HL-60/S4 treated with retinoic acid at 250 ng/mL for 4 days and 3 days (cell line): ENCODE data around the gene FAM171A1.
"Not testable (repeated sequence)": the region's sequence is repeated elsewhere in the genome, so short reads cannot be mapped to it uniquely, and the experiment has no call there.

Experiments used
- in situ Hi-C: fragments of 300-500 bp; cut with MboI; formaldehyde crosslinking; loops from 2 replicates; pipeline ENCODE4 v1.7.0; 2022; ENCODE audit warnings: low sequenced_read_pairs

FAM171A1 gene

DNA sequence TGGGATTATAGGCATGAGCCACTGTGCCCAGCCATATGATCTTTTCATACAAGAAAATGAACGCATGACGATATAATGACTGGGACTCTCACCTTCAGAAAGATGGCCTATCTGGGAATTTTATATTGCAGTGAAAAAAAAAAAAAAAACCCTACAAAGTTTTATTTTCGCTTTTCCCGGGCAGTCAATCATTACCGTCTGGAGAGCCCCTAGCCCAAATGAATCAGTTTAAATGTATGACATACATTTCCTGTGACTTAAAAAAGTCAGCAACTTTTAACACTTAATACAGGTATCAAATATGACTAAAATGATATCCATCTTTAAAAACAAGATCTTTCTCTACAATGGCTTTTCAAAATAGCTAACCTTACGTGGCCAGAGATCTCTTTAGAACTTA is 154.4 kb downstream of the FAM171A1 start:
- in situ Hi-C loops: no loop called here

DNA sequence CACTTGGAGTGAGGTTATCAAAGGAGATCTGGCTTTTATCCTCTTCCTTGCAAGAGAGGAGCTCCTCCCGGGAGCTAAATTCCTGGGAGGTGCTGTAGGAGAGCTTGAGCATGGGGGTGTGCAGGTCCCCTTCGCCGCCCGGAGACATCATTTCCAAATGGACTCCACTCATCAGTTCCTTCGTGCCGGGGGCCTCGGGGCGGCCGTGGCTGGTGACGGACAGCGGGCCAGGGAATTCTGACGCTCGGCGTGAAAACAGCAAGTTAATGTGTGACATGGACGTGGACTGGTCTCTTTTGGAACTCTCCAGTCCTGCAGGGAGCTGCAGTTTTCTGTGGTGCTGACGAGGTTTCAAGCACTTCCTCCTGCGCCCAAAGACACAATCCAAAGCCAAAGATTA is 156.9 kb downstream of the FAM171A1 start:
- in situ Hi-C loops: no loop called here

DNA sequence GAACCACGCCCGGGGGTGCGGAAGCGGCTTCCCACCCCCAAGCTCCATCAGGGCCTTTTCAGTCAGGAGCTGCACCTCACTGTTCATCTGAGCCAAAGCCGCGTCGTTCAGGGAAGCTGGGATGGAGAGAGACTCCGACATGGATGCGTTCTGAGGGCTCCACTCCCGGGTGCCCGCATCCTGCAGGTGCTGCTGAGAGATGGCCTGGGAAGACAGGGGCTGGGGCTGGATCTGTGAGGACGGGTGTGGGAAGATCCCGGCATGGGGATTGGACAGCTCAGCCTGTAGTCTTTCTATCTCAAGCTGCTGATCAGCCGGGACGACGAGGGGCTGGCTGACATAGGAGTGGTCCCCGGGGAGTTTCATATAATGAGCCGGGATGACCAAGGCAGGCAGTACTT is 157.6 kb downstream of the FAM171A1 start:
- in situ Hi-C loops: no loop called here

DNA sequence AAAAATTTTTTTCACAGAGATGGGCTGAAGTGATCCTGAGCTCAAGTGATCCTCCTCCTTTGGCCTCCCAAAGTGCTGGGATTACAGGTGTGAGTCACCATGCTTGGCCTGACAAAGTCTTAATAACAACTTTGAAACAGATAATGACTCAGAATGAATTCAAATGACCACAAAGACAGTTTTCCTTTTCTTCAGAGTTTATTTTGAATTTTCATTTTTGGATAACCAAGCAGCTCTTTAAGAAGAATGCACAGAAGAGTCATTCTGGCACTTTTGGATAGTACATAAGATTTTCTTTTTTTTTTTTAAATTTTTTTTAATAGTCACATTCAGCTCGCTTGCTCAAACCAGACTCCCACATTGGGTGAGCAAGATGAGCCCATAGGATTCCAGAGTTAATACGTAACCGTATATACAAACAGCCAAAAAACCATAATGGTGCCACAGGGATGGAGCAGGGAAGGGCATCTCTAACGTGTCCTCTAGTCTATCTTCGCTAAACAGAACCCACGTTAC is 159.6 kb downstream of the FAM171A1 start:
- in situ Hi-C loops: no loop called here

DNA sequence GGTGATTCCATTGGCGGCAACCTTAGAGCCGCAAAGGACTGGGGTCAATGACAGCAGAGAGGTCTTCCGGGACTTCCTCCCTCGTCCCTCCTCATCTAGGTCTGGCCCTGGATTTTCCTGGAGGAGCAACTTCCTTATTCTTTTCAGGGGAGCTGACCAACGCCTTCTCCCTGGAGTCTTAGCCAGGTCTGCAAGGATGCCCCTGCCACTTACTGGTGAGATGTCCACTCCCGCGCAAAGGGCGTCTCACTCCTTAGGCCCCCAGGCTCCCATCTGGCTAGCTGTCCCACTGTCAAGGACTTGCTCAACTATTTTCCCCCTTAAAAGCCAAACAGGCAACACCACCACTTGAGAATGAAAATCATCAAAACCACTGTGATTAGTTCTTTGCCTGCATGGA is 160.6 kb downstream of the FAM171A1 start:
- in situ Hi-C loops: no loop called here

DNA sequence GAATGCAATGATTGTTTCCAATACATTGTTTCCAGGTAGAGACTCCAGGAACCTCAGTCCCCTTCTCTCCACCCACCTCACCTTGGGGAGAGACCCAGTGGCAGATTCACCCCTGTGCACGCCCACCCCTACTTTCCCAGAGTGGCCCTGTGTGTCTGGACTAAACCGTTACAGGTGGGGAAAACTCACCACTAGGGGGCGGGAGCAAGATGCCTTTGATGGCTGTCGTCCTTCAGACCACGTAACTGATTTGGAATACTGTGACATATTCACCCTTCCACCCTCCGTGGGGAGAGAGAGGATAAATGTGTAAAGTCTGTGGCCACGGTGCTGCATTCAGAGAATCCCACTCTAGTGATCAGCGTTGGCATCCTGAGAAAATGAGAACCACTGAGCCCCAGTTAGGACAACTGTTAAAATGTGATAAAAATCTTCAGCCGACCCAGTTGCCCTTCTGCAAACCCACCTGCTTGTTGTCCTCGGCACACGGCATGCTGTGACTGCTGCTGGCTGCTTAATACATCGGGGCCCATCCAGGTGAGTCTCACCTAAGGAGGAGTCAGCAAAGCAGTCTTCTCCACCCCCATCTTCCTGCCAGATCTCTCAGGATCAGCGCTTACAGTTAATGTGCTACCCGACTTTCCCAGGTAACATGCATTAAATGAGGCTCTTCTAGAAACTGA is 161.1 kb downstream of the FAM171A1 start:
- in situ Hi-C loops: no loop called here

DNA sequence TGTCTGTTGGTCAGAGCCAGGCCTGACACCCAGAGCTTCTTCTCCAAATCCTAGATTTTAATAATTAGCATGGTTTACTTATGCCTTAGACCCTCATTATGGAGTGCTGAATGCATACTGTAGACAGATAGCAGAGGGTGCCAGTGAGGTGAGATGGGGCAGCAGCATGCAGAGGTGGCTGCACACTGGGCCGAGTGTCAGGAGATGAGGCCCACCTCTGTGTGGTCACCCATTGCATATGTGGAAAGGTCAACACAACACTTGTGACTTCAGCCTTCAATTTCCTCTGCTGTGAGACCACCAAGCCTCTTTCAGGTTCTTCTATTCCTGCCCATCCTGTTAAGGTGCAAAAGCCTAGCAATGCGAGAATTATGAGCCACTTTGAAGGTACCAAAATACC is 162.9 kb downstream of the FAM171A1 start:
- in situ Hi-C loops: no loop called here

DNA sequence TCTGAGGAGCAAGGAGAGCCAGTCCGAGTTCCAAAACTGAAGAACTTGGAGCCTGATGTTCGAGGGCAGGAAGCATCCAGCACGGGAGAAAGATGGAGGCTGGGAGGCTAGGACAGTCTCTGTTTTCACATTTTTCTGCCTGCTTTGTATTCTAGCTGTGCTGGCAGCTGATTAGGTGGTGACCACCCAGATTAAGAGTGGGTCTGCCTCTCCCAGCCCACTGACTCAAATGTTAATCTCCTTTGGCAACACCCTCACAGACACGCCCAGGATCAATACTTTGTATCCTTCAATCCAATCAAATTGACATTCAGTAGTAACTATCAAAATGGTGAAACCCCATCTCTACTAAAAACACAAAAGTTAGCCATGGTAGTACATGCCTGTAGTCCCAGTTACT is 163.7 kb downstream of the FAM171A1 start:
- in situ Hi-C loops: not testable (repeated sequence)

DNA sequence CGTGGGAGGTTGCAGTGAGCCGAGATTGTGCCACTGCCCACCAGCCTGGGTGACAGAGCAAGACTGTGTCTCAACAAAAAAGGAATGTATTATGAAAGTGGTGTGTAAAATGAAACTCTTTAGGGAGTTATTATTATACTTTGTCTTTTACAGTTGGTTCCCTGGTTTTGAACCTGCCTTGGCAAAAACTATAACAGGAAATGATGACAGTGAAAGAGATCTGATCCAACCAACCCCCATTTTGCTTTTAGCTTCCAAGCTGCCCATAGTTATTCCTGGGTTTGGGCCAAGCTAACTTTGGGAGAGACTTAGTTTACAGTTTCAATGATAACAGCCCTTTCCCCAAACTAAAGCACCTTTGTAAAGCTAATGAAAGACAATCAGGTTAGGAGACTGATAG is 168.4 kb downstream of the FAM171A1 start:
- in situ Hi-C loops: no loop called here

DNA sequence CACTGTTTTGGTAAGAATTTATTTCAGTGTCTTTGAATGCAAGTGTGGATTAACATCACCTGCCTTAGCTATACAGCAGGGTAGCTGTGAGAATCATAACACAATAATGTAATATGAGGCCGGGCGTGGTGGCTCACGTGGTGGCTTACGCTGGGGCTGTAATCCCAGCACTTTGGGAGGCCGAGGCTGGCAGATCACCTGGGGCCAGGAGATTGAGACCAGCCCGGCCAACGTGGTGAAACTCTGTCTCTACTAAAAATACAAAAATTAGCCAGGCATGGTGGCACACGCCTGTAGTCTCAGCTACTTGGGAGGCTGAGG is 168.8 kb downstream of the FAM171A1 start:
- in situ Hi-C loops: not testable (repeated sequence)

DNA sequence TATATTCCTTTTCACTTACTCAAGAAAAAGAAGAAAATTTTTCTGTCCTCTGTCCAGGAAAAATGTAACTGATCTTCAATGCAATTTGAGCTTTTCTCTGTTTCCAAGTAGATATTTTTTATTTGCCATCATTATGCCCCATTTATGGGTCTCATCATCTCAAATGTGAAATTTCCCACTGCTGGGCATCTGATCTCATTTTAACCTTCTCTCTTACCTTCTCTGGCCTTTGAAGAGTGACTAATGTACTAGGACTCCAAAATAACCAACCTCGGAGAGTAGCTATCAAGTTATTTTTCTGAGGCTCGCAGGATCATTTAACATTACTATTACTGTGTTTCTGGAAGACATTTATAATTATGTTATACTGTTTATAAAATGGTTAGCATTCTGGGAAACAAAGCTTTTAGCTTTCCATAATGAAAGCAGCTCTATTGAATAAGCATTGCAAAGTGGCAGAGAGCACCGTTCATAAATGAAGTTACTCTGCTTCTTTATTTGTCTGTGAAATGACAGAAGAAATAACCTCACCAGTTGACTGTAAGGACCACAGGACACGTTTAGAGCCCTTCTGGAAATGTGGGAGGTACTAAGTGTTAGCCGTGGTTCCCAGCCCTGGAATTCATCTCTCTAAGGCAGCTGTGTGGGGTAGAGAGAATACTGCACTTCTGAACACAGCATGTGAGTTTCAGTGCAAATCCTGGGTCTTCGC is 169.3 kb downstream of the FAM171A1 start:
- in situ Hi-C loops: no loop called here

DNA sequence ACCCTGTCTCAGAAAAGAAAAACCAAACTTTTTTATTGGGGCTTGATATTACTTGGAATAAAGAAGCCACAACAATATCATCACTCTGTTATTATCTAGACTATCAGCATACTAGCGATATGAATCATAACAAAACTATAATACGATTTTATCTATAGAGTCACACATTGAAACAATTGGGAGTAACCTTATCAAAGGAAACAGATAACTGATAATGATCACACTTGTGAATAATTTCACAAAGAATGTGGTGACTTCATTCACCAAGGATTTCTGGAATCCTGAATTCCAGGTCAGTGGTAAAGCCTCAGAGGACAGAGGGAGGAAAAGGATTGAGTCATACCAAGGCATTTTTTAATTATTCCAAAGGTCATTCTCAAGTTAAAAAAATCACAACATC is 170.5 kb downstream of the FAM171A1 start:
- in situ Hi-C loops: no loop called here

DNA sequence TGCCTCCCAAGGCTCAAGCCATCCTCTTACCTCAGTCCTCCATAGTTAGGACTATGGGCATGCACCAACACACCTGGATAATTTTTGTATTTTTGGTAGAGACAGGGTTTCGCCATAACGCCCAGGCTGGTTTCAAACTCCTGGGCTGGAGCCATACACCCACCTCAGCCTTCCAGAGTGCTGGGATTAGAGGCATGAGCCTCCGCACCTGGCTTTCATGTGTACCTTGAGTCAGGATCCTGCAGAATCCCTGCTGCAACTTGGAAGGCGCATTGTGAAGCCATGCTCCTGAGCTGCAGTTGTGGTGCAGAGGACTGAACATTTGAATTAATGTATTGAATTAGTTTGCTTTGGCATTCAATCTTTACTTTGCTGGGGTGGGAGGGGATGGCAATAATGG is 173.2 kb downstream of the FAM171A1 start:
- in situ Hi-C loops: no loop called here

DNA sequence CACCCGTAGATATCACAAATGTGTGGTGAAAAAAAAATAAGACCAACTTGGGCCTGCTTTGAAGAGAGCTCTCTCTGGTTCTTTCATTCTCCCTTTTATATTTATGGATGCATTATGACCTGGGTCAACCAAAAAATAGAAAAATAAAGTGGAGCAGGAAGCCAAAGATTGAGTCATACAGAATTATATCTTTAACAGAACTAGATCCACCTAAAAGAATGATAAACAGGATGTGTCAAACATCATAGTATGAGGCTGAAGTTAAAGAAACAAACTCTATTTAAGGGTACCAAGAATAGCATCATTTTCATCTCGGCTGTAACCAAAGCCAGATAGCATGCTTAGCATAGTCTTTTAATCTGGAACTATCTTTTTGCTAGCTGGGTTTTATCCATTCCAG is 173.8 kb downstream of the FAM171A1 start:
- in situ Hi-C loops: no loop called here

DNA sequence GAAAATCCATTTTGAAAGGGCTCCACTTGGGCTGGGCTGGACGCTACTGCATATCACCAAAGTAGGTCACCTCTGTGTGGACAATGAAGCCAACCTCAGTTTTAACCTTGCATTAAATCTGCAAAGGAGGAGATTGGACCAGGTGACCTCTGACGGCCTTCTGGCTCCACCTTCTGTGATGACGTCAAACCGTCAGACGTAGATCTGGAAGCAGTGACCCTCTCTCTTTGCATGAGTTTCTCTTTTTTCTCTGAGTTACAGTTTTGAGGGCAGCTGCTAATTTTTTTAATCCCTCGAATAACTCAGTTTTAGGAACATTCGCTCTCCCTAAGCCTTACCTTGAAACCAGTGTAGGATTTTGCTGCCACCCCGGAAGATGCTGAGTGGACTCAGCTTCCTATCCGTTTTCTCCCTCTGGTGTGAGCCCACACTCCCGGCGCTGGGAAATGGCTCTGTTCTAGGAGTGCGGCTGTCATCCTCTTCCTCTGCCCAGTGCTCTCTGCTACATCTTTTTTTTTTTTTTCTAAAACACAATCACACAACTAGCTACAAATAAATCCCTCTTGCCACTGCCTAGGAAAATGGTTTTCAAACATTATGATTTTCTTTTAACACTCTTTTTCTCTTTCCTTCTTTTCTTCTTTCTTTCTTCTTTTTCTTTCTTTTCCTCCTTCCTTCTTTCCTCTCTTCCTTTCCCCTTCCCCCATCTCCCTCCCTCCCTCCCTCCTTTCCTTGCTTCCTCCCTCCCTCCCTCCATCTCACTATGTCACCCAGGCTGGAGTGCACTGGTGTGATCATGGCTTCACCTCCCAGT is 174.9 kb downstream of the FAM171A1 start:
- in situ Hi-C loops: no loop called here

DNA sequence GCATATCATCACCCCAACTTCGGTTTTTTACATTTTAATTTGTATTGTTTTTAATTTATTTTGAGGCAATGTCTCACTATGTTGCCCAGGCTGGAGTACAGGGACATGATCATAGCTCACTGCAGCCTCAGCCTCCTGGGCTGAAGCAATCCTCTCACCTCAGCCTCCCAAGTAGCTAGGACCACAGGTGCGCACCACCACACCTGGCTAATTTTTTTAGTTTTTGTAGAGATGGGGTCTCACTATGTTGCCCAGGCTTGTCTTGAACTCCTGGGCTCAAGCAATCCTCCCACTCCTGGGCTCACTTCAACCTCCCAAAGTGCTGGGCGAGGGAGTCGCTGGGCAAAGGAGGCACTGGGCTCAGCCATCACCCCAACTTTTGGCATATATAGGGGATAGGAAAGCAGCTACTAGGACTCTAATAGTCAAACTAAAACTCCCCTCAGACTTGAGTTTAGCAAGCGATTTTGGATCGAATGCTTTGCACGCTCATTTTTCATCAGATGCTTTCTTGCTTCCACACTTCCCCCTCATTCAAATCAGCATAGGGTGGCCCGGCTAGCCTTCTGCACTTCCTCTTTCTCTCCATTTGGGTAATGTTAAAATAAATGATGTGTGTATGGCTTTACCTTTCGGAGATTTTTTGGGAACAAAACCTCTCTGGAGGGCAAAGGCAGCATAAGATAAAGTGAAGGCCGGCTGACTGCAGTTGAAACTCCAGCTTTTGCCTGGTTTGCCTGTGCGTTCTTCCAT is 181.8 kb downstream of the FAM171A1 start:
- in situ Hi-C loops: no loop called here

DNA sequence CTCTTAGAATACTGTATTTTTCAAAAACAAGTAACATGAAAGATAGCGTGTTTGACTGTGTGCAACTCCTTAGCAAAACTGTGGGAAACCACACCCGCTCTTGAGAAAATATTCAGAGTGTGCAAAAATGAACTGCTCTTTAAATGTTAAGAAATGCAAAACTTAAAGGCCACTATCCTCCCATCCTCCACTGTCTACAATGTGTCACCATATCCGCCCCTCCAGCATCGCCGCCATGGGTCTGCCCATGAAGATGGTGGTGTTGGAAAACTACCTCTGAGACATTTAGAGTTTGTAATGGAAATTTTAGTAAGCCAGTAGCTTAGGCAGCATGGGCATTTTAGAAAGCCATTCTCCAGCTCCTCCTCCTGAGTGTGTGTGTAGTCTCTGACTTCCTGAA is 182.5 kb downstream of the FAM171A1 start:
- in situ Hi-C loops: no loop called here

DNA sequence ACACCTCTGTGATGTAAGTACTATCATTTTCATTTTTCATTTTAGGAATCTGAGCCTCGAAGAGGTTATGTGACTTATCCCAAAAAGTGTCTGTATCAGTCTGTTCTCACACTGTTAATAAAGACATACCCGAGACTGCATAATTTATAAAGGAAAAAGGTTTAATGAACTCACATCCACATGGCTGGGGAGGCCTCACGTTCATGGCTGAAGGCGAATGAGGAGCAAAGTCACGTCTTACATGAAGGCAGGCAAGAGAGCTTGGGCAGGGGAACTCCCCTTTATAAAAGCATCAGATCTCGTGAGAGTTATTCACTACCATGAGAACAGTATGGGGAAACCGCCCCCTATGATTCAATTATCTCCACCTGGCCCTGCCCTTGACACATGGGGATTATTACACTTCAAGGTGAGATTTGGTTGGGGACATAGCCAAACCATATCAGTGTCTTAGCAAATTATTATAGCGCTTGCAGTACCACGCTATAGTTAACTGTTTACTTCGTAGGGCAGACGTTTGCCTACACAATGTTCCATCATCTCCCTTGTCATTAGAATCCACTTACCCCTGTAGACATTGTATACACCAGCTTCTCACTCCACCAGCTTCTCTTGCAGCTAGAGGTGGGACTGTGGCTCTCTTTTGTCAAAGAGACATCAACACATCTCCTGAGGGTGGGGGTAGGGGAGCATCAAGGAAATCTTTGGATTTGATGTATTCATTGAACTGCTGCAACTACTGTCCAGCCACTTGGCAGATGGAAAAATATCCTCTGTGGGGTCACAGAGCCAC is 187.2 kb downstream of the FAM171A1 start:
- in situ Hi-C loops: no loop called here

DNA sequence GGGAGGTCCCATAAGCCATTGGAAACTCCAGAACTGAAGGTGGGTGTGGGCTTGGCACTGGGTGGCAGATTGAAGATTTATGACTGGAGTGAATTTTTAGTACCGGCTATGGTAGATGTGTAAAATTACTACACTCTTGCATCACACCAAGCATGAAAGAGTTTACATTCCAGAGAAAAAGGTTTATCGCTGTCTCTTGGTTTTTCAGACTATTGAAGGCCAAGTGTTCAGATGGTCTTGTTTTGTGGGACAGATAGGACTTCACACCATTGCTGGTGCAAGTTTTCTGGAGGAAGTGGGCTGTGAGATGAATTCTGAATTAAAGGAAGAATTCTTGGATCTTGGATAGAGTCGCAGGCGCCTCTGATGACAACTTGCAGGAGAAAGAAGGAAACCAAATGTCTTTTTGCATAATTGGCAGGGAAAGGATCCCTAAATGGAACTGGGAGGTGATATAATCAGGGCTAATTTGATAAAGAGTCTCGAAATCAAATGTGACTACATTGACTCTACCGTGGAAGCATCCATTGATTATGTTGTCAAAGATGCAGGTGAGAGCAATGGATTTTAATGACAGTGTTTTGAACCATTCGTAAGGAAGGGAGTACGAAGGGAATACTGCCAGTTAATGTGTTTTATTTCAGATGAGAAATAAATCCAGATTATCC is 188.4 kb downstream of the FAM171A1 start:
- in situ Hi-C loops: no loop called here
